Measurements from ENCODE around the gene MIER3. TPM values are rescaled to one million over a fixed set of nuclear protein-coding genes. Genes with fewer than 3 reads are reported as not detected.

MIER3 gene
- total and polyA plus RNA-seq, 9 of the 15 experiments (the other 6 are each of a cell fraction or from before 2014, with no cell fraction given), result 4.1 to 29.3 (median 13.0) TPM

DNA sequence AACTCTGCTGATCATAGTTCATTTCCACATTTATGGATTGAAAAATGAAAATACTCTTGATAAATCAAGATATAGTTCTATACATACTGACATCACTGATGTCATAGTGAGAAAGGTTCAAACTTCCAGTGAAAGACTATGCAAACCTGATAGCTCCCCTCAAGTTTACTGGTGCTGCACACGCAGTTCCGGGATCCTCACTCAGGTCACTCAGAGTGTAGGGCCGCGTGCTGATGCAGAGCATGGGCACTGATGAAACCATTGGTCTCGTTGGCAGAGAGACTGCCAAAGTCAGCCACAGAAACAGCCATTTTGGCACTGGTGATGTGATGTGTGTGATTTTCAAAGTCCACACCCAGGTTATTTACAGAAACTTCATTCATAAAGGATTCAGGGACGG, 29.0 kb downstream of the MIER3 start:
- no peak for ATAC-seq
- Histone ChIP-seq H4K20me1 (replicated peaks; ENCODE audit: control insufficient read depth, insufficient read depth, low read length) (no peaks in the 10 kb centered on the region), H2AFZ (ENCODE audit: low read depth, low read length) (no peak overlapping the region), H3K27me3 (ENCODE audit: control insufficient read depth in 2 of 2, insufficient read depth in 2 of 2, low read length in 2 of 2) (no peaks in the 10 kb centered on the region), H3K9me1 (ENCODE audit: control insufficient read depth, insufficient read depth, low read length) (no peaks in the 10 kb centered on the region), H3K36me3 (ENCODE audit: control insufficient read depth, insufficient read depth, low read length) (peaks cover 63% of the 10 kb centered on the region), H3K4me1 (replicated peaks in 1 of 2; ENCODE audit: control insufficient read depth in 2 of 2, insufficient read depth in 2 of 2, low read length in 2 of 2) (no peaks in the 10 kb centered on the region), H3K4me2 (ENCODE audit: insufficient read depth, low read length) (no peak overlapping the region), H3K9me3 (replicated peaks; ENCODE audit: control insufficient read depth, insufficient read depth, low read depth, low read length) (0 out of 2 replicates have a peak, but pooled peaks cover 3% of the 10 kb centered on the region), H3K79me2 (ENCODE audit: control insufficient read depth, insufficient read depth, low read length) (no peaks in the 10 kb centered on the region), H3K9ac (ENCODE audit: insufficient read depth in 1 of 2, low read depth in 2 of 2, low read length in 2 of 2) (no peak overlapping the region), H3K4me3 (no peak overlapping the region), H3K27ac (ENCODE audit: extremely low read depth, low read depth, low read length) (no peak overlapping the region)
- no TSS peak for BruUV-seq (replicated peaks)
- WGBS (ENCODE audit: insufficient coverage, low coverage, missing lambda C conversion rate), result 100% methylated on average over 6 of the region's 6 CpGs
- ChIA-PET CTCF (ENCODE audit: low intra/inter-chr PET ratio) (no interaction called here), POLR2A (interaction anchor here (0.8 to 2.3 kb wide), 3 partner anchors 9 to 1049 kb away, joined by 3 to 12 read pairs (median 4); partner anchors contain the start of gene SETD9)
- in situ Hi-C loops (cut with MboI), result no loop called here
- intact Hi-C loops (cut with micrococcal nuclease), result no loop called here
- DNase-seq (ENCODE audit: extremely low read depth in 1 of 4, low spot score in 3 of 4), result no peak
- TF ChIP-seq POLR2H (tag; IDR thresholded peaks at IDR 0.05; ENCODE audit: low read depth) (no peak), ZFP30 (CRISPR knock-in tag; IDR thresholded peaks at IDR 0.05; ENCODE audit: borderline replicate concordance) (no peak), FUS (optimal IDR thresholded peaks at IDR 0.05; ENCODE audit: low read depth, low read length) (no peak), TCF7L2 (IDR thresholded peaks at IDR 0.05; ENCODE audit: low read depth, low read length) (no peak), HDAC6 (IDR thresholded peaks at IDR 0.05; ENCODE audit: low read depth, low read length) (no peak), PTBP1 (IDR thresholded peaks at IDR 0.05; ENCODE audit: low read depth, low read length) (no peak), ZNF347 (CRISPR knock-in tag; IDR thresholded peaks at IDR 0.05; ENCODE audit: low read depth) (no peak), ZNF57 (CRISPR knock-in tag; IDR thresholded peaks at IDR 0.05) (no peak), PURB (CRISPR knock-in tag; IDR thresholded peaks at IDR 0.05; ENCODE audit: low read depth) (no peak), NR2F6 (CRISPR knock-in tag; IDR thresholded peaks at IDR 0.05) (no peak), RFX1 (IDR thresholded peaks at IDR 0.05) (no peak), CTBP1 (IDR thresholded peaks at IDR 0.05; ENCODE audit: borderline replicate concordance) (no peak), SIN3A (IDR thresholded peaks at IDR 0.05; ENCODE audit: borderline replicate concordance in 2 of 2, control insufficient read depth in 1 of 2, low read depth in 2 of 2, low read length in 2 of 2) (no peak), RBM39 (optimal IDR thresholded peaks at IDR 0.05; ENCODE audit: low read depth, low read length) (no peak)
- TF ChIP-seq, protein P1, sequence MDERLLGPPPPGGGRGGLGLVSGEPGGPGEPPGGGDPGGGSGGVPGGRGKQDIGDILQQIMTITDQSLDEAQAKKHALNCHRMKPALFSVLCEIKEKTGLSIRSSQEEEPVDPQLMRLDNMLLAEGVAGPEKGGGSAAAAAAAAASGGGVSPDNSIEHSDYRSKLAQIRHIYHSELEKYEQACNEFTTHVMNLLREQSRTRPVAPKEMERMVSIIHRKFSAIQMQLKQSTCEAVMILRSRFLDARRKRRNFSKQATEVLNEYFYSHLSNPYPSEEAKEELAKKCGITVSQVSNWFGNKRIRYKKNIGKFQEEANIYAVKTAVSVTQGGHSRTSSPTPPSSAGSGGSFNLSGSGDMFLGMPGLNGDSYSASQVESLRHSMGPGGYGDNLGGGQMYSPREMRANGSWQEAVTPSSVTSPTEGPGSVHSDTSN (CRISPR knock-in tag; IDR thresholded peaks at IDR 0.05; ENCODE audit: low read depth), result no peak
- TF ChIP-seq, protein P1 (tag; conservative IDR thresholded peaks at IDR 0.05; ENCODE audit: low read depth), result no peak
- no peak for FAIRE-seq
